ENCODE data around the gene SLC1A3. TPM values are rescaled to one million over a fixed set of nuclear protein-coding genes. Genes with fewer than 3 reads are reported as not detected.

SLC1A3 gene
- total and polyA plus RNA-seq, 10 of the 15 experiments (the other 5 are each of a cell fraction or from before 2014, with no cell fraction given), result 0.23 to 4.4 (median 3.3) TPM

- TF ChIP-seq BCL3 (IDR thresholded peaks at IDR 0.05; ENCODE audit: borderline replicate concordance, insufficient read depth, low read depth, low read length, poor library complexity, severe bottlenecking) (no peak), BCLAF1 (IDR thresholded peaks at IDR 0.05) (no peak)
Measured at GRCh38 chr5:36632363-36632664, 25.9 kb downstream of the SLC1A3 start (continued).

- Histone ChIP-seq H3K27ac (ENCODE audit: control insufficient read depth, insufficient read depth) (no peak overlapping the region), H3K9me3 (replicated peaks; ENCODE audit: control insufficient read depth, insufficient read depth, low read length) (no peaks in the 10 kb centered on the region), H3K79me2 (ENCODE audit: control insufficient read depth, insufficient read depth, low read length) (no peaks in the 10 kb centered on the region), H3K4me2 (ENCODE audit: control insufficient read depth, insufficient read depth) (no peak overlapping the region), H3K4me3 (no peak overlapping the region), H3K36me3 (ENCODE audit: control insufficient read depth in 2 of 2, insufficient read depth in 2 of 2, low read length in 1 of 2) (no peaks in the 10 kb centered on the region), H3K9ac (ENCODE audit: control insufficient read depth, insufficient read depth, low read length) (no peak overlapping the region), H2AFZ (ENCODE audit: control insufficient read depth, low read depth, low read length) (no peak overlapping the region), H3K4me1 (ENCODE audit: control insufficient read depth, insufficient read depth, low read length) (no peaks in the 10 kb centered on the region), H3K27me3 (replicated peaks in 1 of 2; ENCODE audit: control insufficient read depth in 2 of 2, insufficient read depth in 2 of 2, low read length in 1 of 2) (no peaks in the 10 kb centered on the region; a peak in 2 of 4 replicates), H4K20me1 (ENCODE audit: control insufficient read depth, insufficient read depth) (no peaks in the 10 kb centered on the region)
- ChIA-PET CTCF (interaction anchor here (0.8 kb wide), 1 partner anchor 55 kb away, joined by 4 read pairs; no protein-coding TSS in a partner anchor), SMC1A (ENCODE audit: uncharacterized antibody, unreplicated experiment) (interaction anchor here (0.7 to 0.9 kb wide), 2 partner anchors 9 to 115 kb away, joined by 3 to 4 read pairs; no protein-coding TSS in a partner anchor), POLR2A (interaction anchor here (0.7 kb wide), 1 partner anchor 307 kb away, joined by 4 read pairs; no protein-coding TSS in a partner anchor), RAD21 (ENCODE audit: unreplicated experiment) (no interaction called here)
- in situ Hi-C loops (cut with MboI) (no loop called here), intact Hi-C loops (cut with micrococcal nuclease; ENCODE audit: unreplicated experiment) (no loop called here)
- FAIRE-seq, result no peak
- DNase-seq (ENCODE audit: low read depth, low spot score), result no peak
- no peak for ATAC-seq
- WGBS (ENCODE audit: insufficient coverage, insufficient replicate concordance, low lambda C conversion rate, missing lambda C conversion rate), result 55% methylated on average over 9 of the region's 9 CpGs
- TF ChIP-seq RB1 (IDR thresholded peaks at IDR 0.05; ENCODE audit: borderline replicate concordance), result no peak
- no peak for TF ChIP-seq NFYB (IDR thresholded peaks at IDR 0.05; ENCODE audit: insufficient read depth, low read depth, low read length)
- no TSS peak for BruUV-seq (replicated peaks)
Measured at GRCh38 chr5:36635721-36636390, 29.4 kb downstream of the SLC1A3 start.
